Retina (tissue), 1 donor: Measurements from ENCODE around the gene KLF2.
"Not testable (repeated sequence)": the region's sequence is repeated elsewhere in the genome, so short reads cannot be mapped to it uniquely, and the experiment has no call there.

Experiments
- DNase-seq: peaks from one replicate; pipeline ENCODE4 v3.0.0-alpha.2; 2016

Gene KLF2

GRCh38 chr19:16338470-16339360 lies 14.1 kb downstream of the KLF2 start:
- no peak for DNase-seq

GRCh38 chr19:16339361-16339725 lies 14.7 kb downstream of the KLF2 start:
- no peak for DNase-seq

- no peak for DNase-seq
Observed at GRCh38 chr19:16340092-16340491, 15.5 kb downstream of the KLF2 start.

GRCh38 chr19:16340654-16341053 lies 16.0 kb downstream of the KLF2 start:
- no peak for DNase-seq

- DNase-seq: no peak
Observed at GRCh38 chr19:16342002-16342715, 17.5 kb downstream of the KLF2 start.

- no peak for DNase-seq
Observed at GRCh38 chr19:16343156-16343555, 18.5 kb downstream of the KLF2 start.

GRCh38 chr19:16345457-16345856 lies 20.8 kb downstream of the KLF2 start:
- no peak for DNase-seq

GRCh38 chr19:16347099-16347498 lies 22.5 kb downstream of the KLF2 start:
- not testable (repeated sequence) for DNase-seq

GRCh38 chr19:16347706-16348105 lies 23.1 kb downstream of the KLF2 start:
- no peak for DNase-seq

- DNase-seq: no peak
Observed at GRCh38 chr19:16349551-16350152, 25.0 kb downstream of the KLF2 start.

GRCh38 chr19:16351133-16351809 lies 26.6 kb downstream of the KLF2 start:
- no peak for DNase-seq

GRCh38 chr19:16355293-16356043 lies 30.8 kb downstream of the KLF2 start:
- DNase-seq: no peak

GRCh38 chr19:16358456-16358855 lies 33.8 kb downstream of the KLF2 start:
- no peak for DNase-seq

- DNase-seq: peak; percentile 18
Observed at GRCh38 chr19:16359074-16359473, 34.4 kb downstream of the KLF2 start.

GRCh38 chr19:16359964-16360363 lies 35.3 kb downstream of the KLF2 start:
- no peak for DNase-seq

- no peak for DNase-seq
Observed at GRCh38 chr19:16360738-16361137, 36.1 kb downstream of the KLF2 start.

GRCh38 chr19:16361254-16361653 lies 36.6 kb downstream of the KLF2 start:
- DNase-seq: no peak

GRCh38 chr19:16361926-16362325 lies 37.3 kb downstream of the KLF2 start:
- DNase-seq: no peak

GRCh38 chr19:16363133-16363851 lies 38.7 kb downstream of the KLF2 start:
- no peak for DNase-seq

- DNase-seq: no peak
Observed at GRCh38 chr19:16363852-16364230, 39.2 kb downstream of the KLF2 start.

GRCh38 chr19:16364231-16364865 lies 39.7 kb downstream of the KLF2 start:
- DNase-seq: no peak
